OCI-LY7 (cell line): ENCODE data around the gene BACH2. TPM values are rescaled to one million over a fixed set of nuclear protein-coding genes. Genes with fewer than 3 reads are reported as not detected.

Source experiments
- BruUV-seq: library from RNA; stranded (reverse); fragments of 400-500 nt; replicated peaks from 2 replicates; lab custom pipeline; 2021; lab: Mats Ljungman, UMichigan
- CTCF ChIA-PET: fragments of 300-600 bp; sonication (Branson Sonifier 250); formaldehyde crosslinking; loops from one replicate; lab custom pipeline; 2022; ENCODE audit warnings: antibody characterized with exemption; ENCODE audit not compliant: unreplicated experiment; lab: Charles Lee
- POLR2A ChIA-PET: fragments of 300-600 bp; sonication (Branson Sonifier 250); formaldehyde crosslinking; loops from one replicate; lab custom pipeline; 2022; ENCODE audit warnings: antibody characterized with exemption; lab: Charles Lee
- DNase-seq: peaks from one replicate; pipeline ENCODE4 v3.0.0-alpha.2; 2015; ENCODE audit warnings: low spot score
- H2AFZ ChIP-seq: fragments of 200-600 bp; sonication (generic), shearing (Covaris generic); 2 replicates; pipeline ENCODE4 v1.6.1; 2014; ENCODE audit warnings: mild to moderate bottlenecking, antibody characterized with exemption, low read length, moderate library complexity
- H3K27ac ChIP-seq: fragments of 200-600 bp; sonication (generic); 2 replicates; pipeline ENCODE4 v1.5.1; 2014; ENCODE audit warnings: mixed run types, low read depth, mild to moderate bottlenecking, moderate library complexity, low read length, inconsistent platforms; ENCODE audit not compliant: poor library complexity, severe bottlenecking
- H3K36me3 ChIP-seq: fragments of 200-600 bp; sonication (generic); 2 replicates; pipeline ENCODE4 v1.6.1; 2014; ENCODE audit warnings: mild to moderate bottlenecking, antibody characterized with exemption, low read length, moderate library complexity, mixed read lengths; ENCODE audit not compliant: insufficient read depth
- H3K4me1 ChIP-seq: fragments of 200-600 bp; sonication (generic); 2 replicates; pipeline ENCODE4 v1.5.1; 2014; ENCODE audit warnings: mild to moderate bottlenecking, low read length; ENCODE audit not compliant: insufficient read depth, poor library complexity, severe bottlenecking
- H3K4me2 ChIP-seq: fragments of 200-600 bp; sonication (generic); 2 replicates; pipeline ENCODE4 v1.6.1; 2014; ENCODE audit warnings: mild to moderate bottlenecking, low read length
- H3K4me3 ChIP-seq: fragments of 200-600 bp; sonication (generic); 2 replicates; pipeline ENCODE4 v1.5.1; 2014; ENCODE audit warnings: mild to moderate bottlenecking, low read depth, low read length; ENCODE audit not compliant: poor library complexity, severe bottlenecking
- H3K79me2 ChIP-seq: fragments of 200-600 bp; sonication (generic); 2 replicates; pipeline ENCODE4 v1.6.1; 2016; ENCODE audit warnings: low read depth, mild to moderate bottlenecking, low read length, moderate library complexity, mixed read lengths; ENCODE audit not compliant: insufficient read depth
- H3K9me2 ChIP-seq: fragments of 200-600 bp; sonication (generic); 2 replicates; pipeline ENCODE4 v1.6.1; 2016; ENCODE audit warnings: mild to moderate bottlenecking, low read length, mixed read lengths; ENCODE audit not compliant: insufficient read depth
- H3K9me3 ChIP-seq: fragments of 200-600 bp; sonication (generic); 2 replicates; pipeline ENCODE4 v1.6.1; 2014; ENCODE audit warnings: mild to moderate bottlenecking, mixed run types, low read length, mixed read lengths
- H4K20me1 ChIP-seq: fragments of 200-600 bp; sonication (generic); 2 replicates; pipeline ENCODE4 v1.6.1; 2014; ENCODE audit warnings: mild to moderate bottlenecking, antibody characterized with exemption, low read length, moderate library complexity, mixed read lengths; ENCODE audit not compliant: insufficient read depth
- EZH2phosphoT487 ChIP-seq: fragments of 200-600 bp; sonication (generic); IDR thresholded peaks from 2 replicates; pipeline ENCODE4 v1.6.1; 2018; ENCODE audit warnings: low read depth, borderline replicate concordance, mild to moderate bottlenecking, mixed run types, antibody characterized with exemption, low read length, moderate library complexity, mixed read lengths
- intact Hi-C: fragments of 100-400 bp; cut with micrococcal nuclease; formaldehyde crosslinking; loops from one replicate; pipeline ENCODE4 v1.10.0; 2022; ENCODE audit not compliant: unreplicated experiment
- total RNA-seq, 2 experiments: library from RNA; depleted of rRNA in 1 of 2; stranded (reverse); fragments of >200 nt in 1 of 2; shearing (Covaris generic) in 1 of 2; gene quantifications; 2 replicates each; pipeline ENCODE4 v1.2.3, GENCODE V29; 2014 to 2022
- TF ChIP-seq, protein P1 (sequence below): fragments of 200-600 bp; sonication (generic); conservative IDR thresholded peaks from 2 replicates; pipeline ENCODE4 v1.5.1; 2014; ENCODE audit warnings: mild to moderate bottlenecking, antibody characterized with exemption, low read length, moderate library complexity, mixed read lengths

Gene BACH2
- total RNA-seq, 2 experiments from 2014 or later = 92.0 to 163 TPM

DNA sequence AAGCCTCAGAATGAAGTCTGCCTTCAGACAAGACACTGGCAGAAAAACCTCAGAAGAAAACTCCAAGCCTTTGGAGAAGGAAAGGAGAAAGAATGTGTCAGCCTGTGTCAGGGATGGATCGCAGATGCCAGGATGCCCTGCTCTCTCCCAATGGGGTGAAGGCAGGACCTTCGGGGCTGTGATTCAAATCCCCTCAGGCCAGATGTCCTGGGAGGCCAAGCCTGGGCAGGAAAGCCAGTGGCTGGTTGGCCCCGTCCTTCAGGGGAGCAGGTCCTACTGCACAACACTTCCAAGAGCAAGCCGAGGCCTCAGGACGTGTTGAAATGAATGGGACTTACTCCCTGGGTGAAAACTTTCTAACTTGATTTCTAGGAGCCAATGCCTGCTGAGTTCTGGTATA, 365.9 kb downstream of the BACH2 start:
- no peak overlapping the region for H3K4me2 ChIP-seq
- no peak overlapping the region for H3K27ac ChIP-seq
- ChIA-PET POLR2A (interaction anchor here (0.6 to 0.9 kb wide), 2 partner anchors 68 to 151 kb away, joined by 3 read pairs; no protein-coding TSS in a partner anchor), CTCF (no interaction called here)
- TF ChIP-seq, protein P1, sequence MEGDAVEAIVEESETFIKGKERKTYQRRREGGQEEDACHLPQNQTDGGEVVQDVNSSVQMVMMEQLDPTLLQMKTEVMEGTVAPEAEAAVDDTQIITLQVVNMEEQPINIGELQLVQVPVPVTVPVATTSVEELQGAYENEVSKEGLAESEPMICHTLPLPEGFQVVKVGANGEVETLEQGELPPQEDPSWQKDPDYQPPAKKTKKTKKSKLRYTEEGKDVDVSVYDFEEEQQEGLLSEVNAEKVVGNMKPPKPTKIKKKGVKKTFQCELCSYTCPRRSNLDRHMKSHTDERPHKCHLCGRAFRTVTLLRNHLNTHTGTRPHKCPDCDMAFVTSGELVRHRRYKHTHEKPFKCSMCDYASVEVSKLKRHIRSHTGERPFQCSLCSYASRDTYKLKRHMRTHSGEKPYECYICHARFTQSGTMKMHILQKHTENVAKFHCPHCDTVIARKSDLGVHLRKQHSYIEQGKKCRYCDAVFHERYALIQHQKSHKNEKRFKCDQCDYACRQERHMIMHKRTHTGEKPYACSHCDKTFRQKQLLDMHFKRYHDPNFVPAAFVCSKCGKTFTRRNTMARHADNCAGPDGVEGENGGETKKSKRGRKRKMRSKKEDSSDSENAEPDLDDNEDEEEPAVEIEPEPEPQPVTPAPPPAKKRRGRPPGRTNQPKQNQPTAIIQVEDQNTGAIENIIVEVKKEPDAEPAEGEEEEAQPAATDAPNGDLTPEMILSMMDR = no peak
- TF ChIP-seq EZH2phosphoT487 = no peak
- BruUV-seq = no TSS peak
- H3K9me3 ChIP-seq = no peaks in the 10 kb centered on the region
- H2AFZ ChIP-seq = no peak overlapping the region
- intact Hi-C loops = no loop called here
- H4K20me1 ChIP-seq = no peaks in the 10 kb centered on the region
- no peak for DNase-seq
- H3K36me3 ChIP-seq = peaks cover 85% of the 10 kb centered on the region
- H3K79me2 ChIP-seq = no peaks in the 10 kb centered on the region
- H3K4me1 ChIP-seq = no peaks in the 10 kb centered on the region
- H3K4me3 ChIP-seq = no peak overlapping the region
- H3K9me2 ChIP-seq = no peaks in the 10 kb centered on the region

GRCh38 chr6:89928604-89929003, 368.0 kb downstream of the BACH2 start:
- H3K79me2 ChIP-seq = no peaks in the 10 kb centered on the region
- DNase-seq = no peak
- no peak for TF ChIP-seq EZH2phosphoT487
- TF ChIP-seq, protein P1 = no peak
- intact Hi-C loops = loop anchor here (5.0 kb wide), 1 partner anchor 549 kb away; no protein-coding TSS in a partner anchor
- no peak overlapping the region for H3K4me3 ChIP-seq
- H4K20me1 ChIP-seq = no peaks in the 10 kb centered on the region
- no peak overlapping the region for H2AFZ ChIP-seq
- no peak overlapping the region for H3K4me2 ChIP-seq
- no peaks in the 10 kb centered on the region for H3K4me1 ChIP-seq
- H3K36me3 ChIP-seq = peaks cover 65% of the 10 kb centered on the region
- H3K9me3 ChIP-seq = no peaks in the 10 kb centered on the region
- ChIA-PET CTCF (no interaction called here), POLR2A (no interaction called here)
- TSS peak; percentile 16 for BruUV-seq
- no peaks in the 10 kb centered on the region for H3K9me2 ChIP-seq
- no peak overlapping the region for H3K27ac ChIP-seq

GRCh38 chr6:89927791-89928550, 368.7 kb downstream of the BACH2 start:
- intact Hi-C loops = loop anchor here (5.0 kb wide), 1 partner anchor 549 kb away; no protein-coding TSS in a partner anchor
- no peaks in the 10 kb centered on the region for H3K9me2 ChIP-seq
- H3K36me3 ChIP-seq = peaks cover 59% of the 10 kb centered on the region
- ChIA-PET CTCF (no interaction called here), POLR2A (no interaction called here)
- H4K20me1 ChIP-seq = no peaks in the 10 kb centered on the region
- no TSS peak for BruUV-seq
- DNase-seq = no peak
- H3K4me2 ChIP-seq = no peak overlapping the region
- H3K27ac ChIP-seq = no peak overlapping the region
- no peaks in the 10 kb centered on the region for H3K9me3 ChIP-seq
- no peaks in the 10 kb centered on the region for H3K79me2 ChIP-seq
- no peak overlapping the region for H2AFZ ChIP-seq
- H3K4me1 ChIP-seq = no peaks in the 10 kb centered on the region
- TF ChIP-seq, protein P1 = no peak
- no peak for TF ChIP-seq EZH2phosphoT487
- H3K4me3 ChIP-seq = no peak overlapping the region
